Sigmoid colon (tissue), 7 donors: ENCODE data around the gene MINK1. TPM values are rescaled to one million over a fixed set of nuclear protein-coding genes. Genes with fewer than 3 reads are reported as not detected.

ENCODE experiments used
- DNase-seq: peaks from one replicate; pipeline ENCODE4 v3.0.0-alpha.2; 2019
- H3K27ac ChIP-seq, 4 donors: fragments of 200-600 bp; sonication (generic); one replicate each; pipeline ENCODE4 v1.5.1; 2016 to 2019; ENCODE audit warnings: mild to moderate bottlenecking in 1 of 4
- H3K27me3 ChIP-seq, 3 donors: fragments of 200-600 bp; sonication (generic); one replicate each; pipeline ENCODE4 v1.5.1; 2019; ENCODE audit warnings: mild to moderate bottlenecking in 1 of 3
- H3K36me3 ChIP-seq, 4 donors: fragments of 200-600 bp; sonication (generic); one replicate each; pipeline ENCODE4 v1.5.1; 2016 to 2019
- H3K4me1 ChIP-seq, 4 donors: fragments of 200-600 bp; sonication (generic); one replicate each; pipeline ENCODE4 v1.5.1; 2017 to 2019
- H3K4me3 ChIP-seq, 4 donors: fragments of 200-600 bp; sonication (generic); one replicate each; pipeline ENCODE4 v1.5.1; 2017 to 2019; ENCODE audit warnings: mild to moderate bottlenecking in 2 of 4, moderate library complexity in 1 of 4
- H3K9me3 ChIP-seq, 4 donors: fragments of 200-600 bp in 3 of 4; sonication (generic) in 3 of 4; one replicate each; pipeline versions ENCODE4 v1.5.1 to v1.6.1; 2013 to 2019
- CTCF ChIP-seq, 4 experiments: fragments of 450-650 bp in 3 of 4; fragments of 200-600 bp in 1 of 4; IDR thresholded peaks; one replicate each; pipeline ENCODE4 v1.5.1; 2016 to 2019; ENCODE audit warnings: antibody characterized with exemption in 4 of 4, mild to moderate bottlenecking in 3 of 4, moderate library complexity in 2 of 4
- EP300 ChIP-seq, 4 donors: sonication (generic); formaldehyde crosslinking; IDR thresholded peaks; one replicate each; pipeline ENCODE4 v1.6.1; 2017; ENCODE audit warnings: antibody characterized with exemption in 4 of 4
- POLR2A ChIP-seq, 2 donors: fragments of 450-650 bp; IDR thresholded peaks; one replicate each; pipeline ENCODE4 v1.6.1; 2016; ENCODE audit warnings: antibody characterized with exemption in 2 of 2, mild to moderate bottlenecking in 2 of 2, moderate library complexity in 2 of 2
- POLR2AphosphoS5 ChIP-seq, 4 donors: sonication (generic); formaldehyde crosslinking; IDR thresholded peaks; one replicate each; pipeline ENCODE4 v1.6.1; 2017; ENCODE audit warnings: antibody characterized with exemption in 4 of 4
- WGBS, 2 donors: extraction: QIAGEN DNeasy Blood & Tissue Kit; methylation state at CpG; one replicate each; pipeline ENCODE4 v1.1.7; 2013; 5-methylcytosine and 5-hydroxymethylcytosine counted together
- intact Hi-C: fragments of 100-400 bp; cut with DNase I; formaldehyde crosslinking; loops from one replicate; pipeline ENCODE4 v1.15.1; 2023
- polyA plus RNA-seq, 3 donors: library from polyadenylated mRNA; stranded (reverse); fragments of 200-250 nt; gene quantifications; one replicate each; pipeline ENCODE4 v1.2.3, GENCODE V29; 2013
- total RNA-seq, 4 donors: library from RNA; depleted of rRNA; stranded (reverse); fragments of >200 nt; gene quantifications; one replicate each; pipeline ENCODE4 v1.1.0, GENCODE V29; 2016
- donor health status: healthy with polysubstance abuse.
- donor health status: Bipolar disorder and iron deficiency.
- donor health status: healthy.

MINK1 gene
- total and polyA plus RNA-seq, 7 donors = 17.1 to 117 (median 43.8) TPM

- Histone ChIP-seq H3K36me3 (peaks cover 0 to 18% (median 0%) of the 10 kb centered on the region in 4 donors), H3K9me3 (no peaks in the 10 kb centered on the region), H3K4me1 (peaks cover 0 to 27% (median 20%) of the 10 kb centered on the region in 4 donors), H3K27me3 (no peaks in the 10 kb centered on the region), H3K4me3 (no peak overlapping the region), H3K27ac (peak overlapping the region in 1 of 4 donors; percentile 85)
- intact Hi-C loops = loop anchor here (5.0 kb wide), 1 partner anchor 79 kb away; no protein-coding TSS in a partner anchor
- peak; percentile 78 for DNase-seq
- TF ChIP-seq POLR2A (IDR thresholded peaks at IDR 0.05) (no peak), CTCF (IDR thresholded peaks at IDR 0.05) (no peak), EP300 (IDR thresholded peaks at IDR 0.05) (no peak), POLR2AphosphoS5 (IDR thresholded peaks at IDR 0.05) (no peak)
- 59 to 70% methylated on average over 6 of the region's 6 CpGs for WGBS, 2 donors
These were observed 24.8 kb upstream of the MINK1 start for GRCh38 chr17:4808378-4808767.

GRCh38 chr17:4810696-4811290 is 22.3 kb upstream of the MINK1 start:
- Histone ChIP-seq H3K36me3 (peaks cover 0 to 24% (median 3%) of the 10 kb centered on the region in 4 donors), H3K4me1 (peaks cover 0 to 26% (median 20%) of the 10 kb centered on the region in 4 donors), H3K9me3 (no peaks in the 10 kb centered on the region), H3K27me3 (no peaks in the 10 kb centered on the region), H3K4me3 (no peak overlapping the region), H3K27ac (no peak overlapping the region)
- TF ChIP-seq POLR2AphosphoS5 (IDR thresholded peaks at IDR 0.05) (no peak), POLR2A (IDR thresholded peaks at IDR 0.05) (no peak), CTCF (IDR thresholded peaks at IDR 0.05) (no peak), EP300 (IDR thresholded peaks at IDR 0.05) (no peak)
- WGBS, 2 donors = 60 to 64% methylated on average over 13 of the region's 13 CpGs
- DNase-seq = no peak
- intact Hi-C loops = no loop called here

GRCh38 chr17:4811471-4811870 is 21.7 kb upstream of the MINK1 start:
- 89 to 92% methylated on average over 12 of the region's 12 CpGs for WGBS, 2 donors
- Histone ChIP-seq H3K36me3 (peaks cover 2 to 31% (median 4%) of the 10 kb centered on the region in 4 donors), H3K4me1 (peaks cover 0 to 19% (median 13%) of the 10 kb centered on the region in 4 donors), H3K4me3 (no peak overlapping the region), H3K27ac (no peak overlapping the region), H3K9me3 (no peaks in the 10 kb centered on the region), H3K27me3 (no peaks in the 10 kb centered on the region)
- TF ChIP-seq EP300 (IDR thresholded peaks at IDR 0.05) (no peak), CTCF (IDR thresholded peaks at IDR 0.05) (no peak), POLR2A (IDR thresholded peaks at IDR 0.05) (no peak), POLR2AphosphoS5 (IDR thresholded peaks at IDR 0.05) (no peak)
- no peak for DNase-seq
- intact Hi-C loops = no loop called here

- H3K36me3 ChIP-seq = peaks cover 5 to 42% (median 10%) of the 10 kb centered on the region in 4 donors
- no peaks in the 10 kb centered on the region for H3K27me3 ChIP-seq
- H3K9me3 ChIP-seq = no peaks in the 10 kb centered on the region
- intact Hi-C loops = no loop called here
- no peak for TF ChIP-seq POLR2AphosphoS5 (IDR thresholded peaks at IDR 0.05)
- TF ChIP-seq EP300 (IDR thresholded peaks at IDR 0.05) = no peak
- TF ChIP-seq CTCF (IDR thresholded peaks at IDR 0.05) = no peak
- TF ChIP-seq POLR2A (IDR thresholded peaks at IDR 0.05) = no peak
- H3K4me3 ChIP-seq = no peak overlapping the region
- H3K4me1 ChIP-seq = peaks cover 0 to 13% (median 10%) of the 10 kb centered on the region in 4 donors
- 91 to 94% methylated on average over 7 of the region's 7 CpGs for WGBS, 2 donors
- no peak overlapping the region for H3K27ac ChIP-seq
- no peak for DNase-seq
These were observed 20.4 kb upstream of the MINK1 start for GRCh38 chr17:4812690-4813089.
